Cardiac muscle cell (in vitro differentiated cells and primary cell): ENCODE data around the gene LIPE. TPM values are rescaled to one million over a fixed set of nuclear protein-coding genes. Genes with fewer than 3 reads are reported as not detected.
A peak's percentile ranks its signal among the peaks of the same experiment; 100 is the strongest.

Experiments used
- DNase-seq, 2 donors: peaks; one replicate each; pipeline versions ENCODE4 v3.0.0 to v3.0.0-alpha.2; 2010 to 2017; ENCODE audit warnings: low read depth in 1 of 2, low spot score in 1 of 2
- H3K27ac ChIP-seq: fragments of 200-600 bp; sonication (generic); 2 replicates; pipeline ENCODE4 v1.5.1; 2016
- H3K27me3 ChIP-seq: fragments of 200-600 bp; sonication (generic); 2 replicates; pipeline ENCODE4 v1.6.0; 2016; ENCODE audit warnings: control low read depth
- H3K36me3 ChIP-seq: fragments of 200-600 bp; sonication (generic); 2 replicates; pipeline ENCODE4 v1.5.1; 2016; ENCODE audit warnings: control low read depth
- H3K4me1 ChIP-seq: fragments of 200-600 bp; sonication (generic); 2 replicates; pipeline ENCODE4 v1.8.1; 2017; ENCODE audit warnings: low read depth, mild to moderate bottlenecking, mixed run types
- H3K4me3 ChIP-seq: fragments of 200-600 bp; sonication (generic); 2 replicates; pipeline ENCODE4 v1.5.1; 2016; ENCODE audit warnings: mild to moderate bottlenecking
- H3K9me3 ChIP-seq: fragments of 200-600 bp; sonication (generic); 2 replicates; pipeline ENCODE4 v1.5.1; 2017; ENCODE audit warnings: low read depth, mild to moderate bottlenecking, control low read depth
- polyA plus RNA-seq: library from polyadenylated mRNA; unstranded; fragments of >200 nt; fragmentation: Nextera tagmentation; extraction: Ambion mirVana; gene quantifications from 2 replicates; pipeline ENCODE4 v1.2.1, GENCODE V29; 2016
- total RNA-seq: library from RNA; depleted of rRNA; stranded (reverse); fragments of >200 nt; gene quantifications from 2 replicates; pipeline ENCODE4 v1.2.3, GENCODE V29; 2016
- TF ChIP-seq, protein P1 (sequence below): IDR thresholded peaks from 2 replicates; pipeline ENCODE4 v1.5.1; 2012; ENCODE audit warnings: low read depth, mild to moderate bottlenecking, low read length

Gene LIPE
- total and polyA plus RNA-seq, 2 experiments from 2014 or later = 20.2 to 24.4 TPM

- no peaks in the 10 kb centered on the region for H3K27me3 ChIP-seq
- H3K36me3 ChIP-seq = no peaks in the 10 kb centered on the region
- TF ChIP-seq, protein P1, sequence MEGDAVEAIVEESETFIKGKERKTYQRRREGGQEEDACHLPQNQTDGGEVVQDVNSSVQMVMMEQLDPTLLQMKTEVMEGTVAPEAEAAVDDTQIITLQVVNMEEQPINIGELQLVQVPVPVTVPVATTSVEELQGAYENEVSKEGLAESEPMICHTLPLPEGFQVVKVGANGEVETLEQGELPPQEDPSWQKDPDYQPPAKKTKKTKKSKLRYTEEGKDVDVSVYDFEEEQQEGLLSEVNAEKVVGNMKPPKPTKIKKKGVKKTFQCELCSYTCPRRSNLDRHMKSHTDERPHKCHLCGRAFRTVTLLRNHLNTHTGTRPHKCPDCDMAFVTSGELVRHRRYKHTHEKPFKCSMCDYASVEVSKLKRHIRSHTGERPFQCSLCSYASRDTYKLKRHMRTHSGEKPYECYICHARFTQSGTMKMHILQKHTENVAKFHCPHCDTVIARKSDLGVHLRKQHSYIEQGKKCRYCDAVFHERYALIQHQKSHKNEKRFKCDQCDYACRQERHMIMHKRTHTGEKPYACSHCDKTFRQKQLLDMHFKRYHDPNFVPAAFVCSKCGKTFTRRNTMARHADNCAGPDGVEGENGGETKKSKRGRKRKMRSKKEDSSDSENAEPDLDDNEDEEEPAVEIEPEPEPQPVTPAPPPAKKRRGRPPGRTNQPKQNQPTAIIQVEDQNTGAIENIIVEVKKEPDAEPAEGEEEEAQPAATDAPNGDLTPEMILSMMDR = no peak
- DNase-seq = peak in 1 of 2 donors; percentile 58
- no peak overlapping the region for H3K4me3 ChIP-seq
- no peaks in the 10 kb centered on the region for H3K4me1 ChIP-seq
- H3K27ac ChIP-seq = no peak overlapping the region
- no peaks in the 10 kb centered on the region for H3K9me3 ChIP-seq
Observed at GRCh38 chr19:42471554-42472249, 44.5 kb upstream of the LIPE start.

DNA sequence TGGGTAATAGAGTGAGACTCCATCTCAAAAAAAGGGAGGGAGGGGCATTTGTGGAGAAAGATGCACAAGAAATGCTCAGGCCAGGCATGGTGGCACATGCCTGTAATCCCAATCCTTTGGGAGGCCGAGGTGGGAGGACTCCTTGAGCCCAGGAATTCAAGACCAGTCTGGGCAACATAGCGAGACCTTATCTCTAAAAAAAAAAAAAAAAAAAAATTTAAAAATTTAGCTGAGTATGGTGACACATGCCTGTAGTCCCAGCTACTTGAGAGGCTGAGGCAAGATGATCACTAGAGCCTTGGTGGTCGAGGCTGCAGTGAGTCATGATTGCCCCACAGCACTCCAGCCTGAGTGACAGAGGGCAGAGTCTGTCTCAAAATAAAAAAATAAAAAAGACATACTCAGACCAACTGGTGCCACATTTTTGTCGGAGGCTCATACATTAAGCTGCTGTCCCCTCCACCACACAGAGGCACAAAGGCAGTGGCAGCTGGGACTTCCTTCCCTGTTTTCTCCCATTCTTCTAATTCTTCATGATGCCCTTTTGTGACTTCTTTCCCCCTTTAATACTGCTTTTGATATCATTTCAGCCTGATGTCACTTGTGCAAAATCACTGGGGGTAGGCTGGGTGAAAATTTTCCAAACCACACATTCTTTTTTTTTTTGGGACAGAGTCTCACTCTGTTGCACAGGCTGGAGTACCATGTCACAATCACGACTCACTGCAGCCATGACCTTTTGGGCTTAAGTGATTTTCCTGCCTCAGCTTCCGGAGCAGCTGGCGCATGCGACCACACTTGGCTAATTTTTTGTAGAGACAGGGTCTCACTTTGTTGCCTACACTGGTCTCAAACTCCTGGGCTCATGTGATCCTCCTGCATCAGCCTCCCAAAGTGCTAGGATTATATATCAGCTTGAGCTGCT is 42.4 kb upstream of the LIPE start:
- TF ChIP-seq, protein P1 = no peak
- Histone ChIP-seq H3K36me3 (no peaks in the 10 kb centered on the region), H3K9me3 (no peaks in the 10 kb centered on the region), H3K4me3 (no peak overlapping the region), H3K27me3 (no peaks in the 10 kb centered on the region), H3K4me1 (no peaks in the 10 kb centered on the region), H3K27ac (no peak overlapping the region)
- no peak for DNase-seq

GRCh38 chr19:42468273-42468796 is 41.1 kb upstream of the LIPE start:
- Histone ChIP-seq H3K4me1 (no peaks in the 10 kb centered on the region), H3K36me3 (no peaks in the 10 kb centered on the region), H3K4me3 (no peak overlapping the region), H3K9me3 (no peaks in the 10 kb centered on the region), H3K27ac (no peak overlapping the region), H3K27me3 (no peaks in the 10 kb centered on the region)
- TF ChIP-seq, protein P1 = no peak
- DNase-seq = peak in 1 of 2 donors; percentile 76

DNA sequence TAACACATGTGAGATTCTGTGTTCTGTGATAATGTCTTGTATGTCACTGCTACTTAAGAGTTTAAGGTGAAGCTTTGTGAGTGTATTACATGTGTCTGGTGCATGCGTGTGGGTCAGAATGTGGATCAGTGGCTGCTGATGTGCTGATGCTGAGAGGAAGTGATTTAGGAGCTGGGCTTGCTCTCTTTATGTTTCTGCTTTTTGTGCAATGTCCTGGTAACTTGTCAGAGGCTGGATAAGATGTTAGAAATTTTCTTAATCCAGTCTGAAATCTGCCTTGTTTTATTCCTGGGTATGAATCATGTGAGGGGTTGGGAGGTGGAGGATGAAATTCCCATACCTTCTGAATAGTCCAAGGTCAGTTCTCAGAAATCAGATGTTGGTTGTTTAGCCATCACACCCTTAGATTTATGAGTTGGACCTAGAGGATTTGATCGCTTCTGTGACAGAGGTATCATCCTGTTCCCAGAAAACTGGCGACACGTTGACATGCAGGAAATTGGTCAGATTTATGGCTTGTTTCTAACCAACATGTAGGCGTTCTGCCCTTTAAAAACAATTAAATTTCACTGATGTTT is 40.1 kb upstream of the LIPE start:
- no peak overlapping the region for H3K27ac ChIP-seq

More for the DNA sequence above, 40.1 kb upstream of the LIPE start:
- Histone ChIP-seq H3K4me1 (no peaks in the 10 kb centered on the region), H3K36me3 (no peaks in the 10 kb centered on the region), H3K4me3 (no peak overlapping the region), H3K9me3 (no peaks in the 10 kb centered on the region), H3K27me3 (no peaks in the 10 kb centered on the region)
- DNase-seq = no peak
- TF ChIP-seq, protein P1 = no peak
